Stimulated activated CD4-positive, alpha-beta T cell treated with anti-CD3 and anti-CD28 coated beads, Interleukin-12 subunit alpha, Interleukin-12 subunit beta, amount 100 ng/mL, for 48 hours (primary cell): Measurements from ENCODE around the gene FANCB.
A peak's percentile ranks its signal among the peaks of the same experiment; 100 is the strongest.

Experiments
- DNase-seq, 3 donors: peaks; one replicate each; pipeline ENCODE4 v3.0.0-alpha.2; 2020; ENCODE audit warnings: low read depth in 2 of 3, low spot score in 1 of 3

The FANCB gene

GRCh38 chrX:14872851-14873675, at the start of gene FANCB, which contains the start of gene MOSPD2:
TSS of gene FANCB (minus strand) at chrX:14873069. CDS start at chrX:14865510, 7,559 bp downstream.
TSS of gene MOSPD2 (plus strand) at chrX:14873421. CDS start at chrX:14873529, 108 bp downstream.
- DNase-seq: peak; percentile 76 to 90 (median 90)

GRCh38 chrX:14922437-14922836, 49.6 kb upstream of the FANCB start:
- no peak for DNase-seq

- no peak for DNase-seq
These were observed 47.3 kb upstream of the FANCB start for GRCh38 chrX:14920196-14920595.

GRCh38 chrX:14919407-14919806, 46.5 kb upstream of the FANCB start:
- no peak for DNase-seq

GRCh38 chrX:14916017-14916674, 43.3 kb upstream of the FANCB start:
- no peak for DNase-seq

- DNase-seq: no peak
These were observed 42.7 kb upstream of the FANCB start for GRCh38 chrX:14915596-14915995.

GRCh38 chrX:14913241-14913640, 40.4 kb upstream of the FANCB start:
- no peak for DNase-seq

GRCh38 chrX:14903891-14904290, 31.0 kb upstream of the FANCB start:
- no peak for DNase-seq

- no peak for DNase-seq
These were observed 29.7 kb upstream of the FANCB start for GRCh38 chrX:14902537-14902936.

GRCh38 chrX:14899607-14900006, 26.7 kb upstream of the FANCB start:
- no peak for DNase-seq

- no peak for DNase-seq
These were observed 24.2 kb upstream of the FANCB start for GRCh38 chrX:14897042-14897441.

- no peak for DNase-seq
These were observed 23.4 kb upstream of the FANCB start for GRCh38 chrX:14896273-14896672.

GRCh38 chrX:14886252-14886651, 13.4 kb upstream of the FANCB start:
- no peak for DNase-seq

GRCh38 chrX:14884714-14885113, 11.8 kb upstream of the FANCB start:
- DNase-seq: no peak

GRCh38 chrX:14883826-14884225, 11.0 kb upstream of the FANCB start:
- no peak for DNase-seq

GRCh38 chrX:14875624-14876023, 2.8 kb upstream of the FANCB start:
- no peak for DNase-seq

GRCh38 chrX:14873676-14874049, 794 bp upstream of the FANCB start:
- DNase-seq: no peak

- DNase-seq: no peak
These were observed 514 bp downstream of the FANCB start for GRCh38 chrX:14872355-14872754.

GRCh38 chrX:14871767-14872166, 1.1 kb downstream of the FANCB start:
- DNase-seq: no peak

- no peak for DNase-seq
These were observed 7.7 kb downstream of the FANCB start for GRCh38 chrX:14865201-14865600.

- DNase-seq: no peak
These were observed 8.2 kb downstream of the FANCB start for GRCh38 chrX:14864631-14865030.

GRCh38 chrX:14851526-14851925, 21.3 kb downstream of the FANCB start:
- DNase-seq: no peak

- DNase-seq: no peak
These were observed 29.2 kb downstream of the FANCB start for GRCh38 chrX:14843666-14844065.
